Parathyroid adenoma (tissue), 2 donors: Measurements from ENCODE around the gene SRL.

Experiments used
- H2AFZ ChIP-seq: fragments of 300-600 bp; sonication (generic); one replicate; pipeline ENCODE4 v1.7.0; 2017; ENCODE audit warnings: antibody characterized with exemption, mild to moderate bottlenecking
- H3K27ac ChIP-seq: fragments of 300-600 bp; sonication (generic); one replicate; pipeline ENCODE4 v1.7.0; 2017
- H3K27me3 ChIP-seq: fragments of 300-600 bp; sonication (generic); one replicate; pipeline ENCODE4 v1.7.0; 2017; ENCODE audit warnings: low read length; ENCODE audit not compliant: control insufficient read depth, insufficient read depth
- H3K36me3 ChIP-seq: fragments of 300-600 bp; sonication (generic); one replicate; pipeline ENCODE4 v1.7.0; 2017; ENCODE audit warnings: low read length; ENCODE audit not compliant: control insufficient read depth, insufficient read depth
- H3K4me1 ChIP-seq: fragments of 300-600 bp; sonication (generic); one replicate; pipeline ENCODE4 v1.7.0; 2017; ENCODE audit warnings: control low read depth
- H3K4me2 ChIP-seq: fragments of 300-600 bp; sonication (generic); one replicate; pipeline ENCODE4 v1.7.0; 2017; ENCODE audit warnings: low read length
- H3K4me3 ChIP-seq: fragments of 300-600 bp; sonication (generic); one replicate; pipeline ENCODE4 v1.7.0; 2017; ENCODE audit warnings: low read depth, low read length
- H3K79me2 ChIP-seq: fragments of 300-600 bp; sonication (generic); one replicate; pipeline ENCODE4 v1.7.0; 2017; ENCODE audit warnings: control low read depth
- H3K9ac ChIP-seq: fragments of 300-600 bp; sonication (generic); one replicate; pipeline ENCODE4 v1.7.0; 2017; ENCODE audit warnings: mild to moderate bottlenecking
- H3K9me3 ChIP-seq: fragments of 300-600 bp; sonication (generic); one replicate; pipeline ENCODE4 v1.7.0; 2017; ENCODE audit warnings: low read length; ENCODE audit not compliant: control insufficient read depth
- CTCF ChIP-seq: fragments of 300-600 bp; sonication (generic); IDR thresholded peaks from one replicate; pipeline ENCODE4 v1.7.0; 2017; ENCODE audit warnings: antibody characterized with exemption, mild to moderate bottlenecking
- donor health status: primary hyperparathyroidism.

The SRL gene

GRCh38 chr16:4139968-4140367 lies 101.9 kb downstream of the SRL start:
- no peak for TF ChIP-seq CTCF
- H3K9ac ChIP-seq: no peak overlapping the region
- H3K4me1 ChIP-seq: peaks cover 3% of the 10 kb centered on the region
- no peaks in the 10 kb centered on the region for H3K9me3 ChIP-seq
- no peaks in the 10 kb centered on the region for H3K36me3 ChIP-seq
- H3K4me3 ChIP-seq: no peak overlapping the region
- no peak overlapping the region for H3K27ac ChIP-seq
- no peaks in the 10 kb centered on the region for H3K79me2 ChIP-seq
- no peak overlapping the region for H3K4me2 ChIP-seq
- H3K27me3 ChIP-seq: no peaks in the 10 kb centered on the region
- H2AFZ ChIP-seq: no peak overlapping the region
